GM19035 (cell line): ENCODE data around the gene SLC43A2.
"Not testable (repeated sequence)": the region's sequence is repeated elsewhere in the genome, so short reads cannot be mapped to it uniquely, and the experiment has no call there.

Source experiments
- ATAC-seq: cut with Tn5 transposase; IDR thresholded peaks from one replicate; pipeline ENCODE4 v1.9.1; 2021; ENCODE audit not compliant: unreplicated experiment

SLC43A2 gene

DNA sequence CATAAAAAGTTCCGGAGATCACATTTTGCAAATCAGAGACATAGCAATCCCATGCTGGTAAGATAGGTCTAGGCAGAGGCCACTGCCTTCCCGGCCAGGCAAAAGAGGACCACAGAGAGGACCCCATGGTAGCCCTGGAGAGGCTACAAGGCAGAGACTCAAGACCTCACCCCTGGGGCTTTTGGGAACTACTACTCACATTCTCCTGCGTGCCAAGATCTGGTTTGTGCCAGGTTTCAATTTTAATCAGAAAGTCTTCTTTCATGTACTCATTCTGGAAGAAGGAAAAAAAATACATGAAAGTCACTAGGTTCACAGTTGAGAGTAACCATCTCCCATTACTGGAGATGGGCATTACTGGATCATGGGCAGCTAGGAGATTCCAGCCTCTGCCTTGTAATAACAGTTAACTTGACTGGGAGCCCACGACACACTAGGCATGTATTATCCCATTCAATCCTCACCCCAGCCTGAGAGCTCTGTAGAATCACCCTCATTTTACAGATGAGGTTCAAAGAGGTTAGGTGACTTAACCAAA is 87.2 kb downstream of the SLC43A2 start:
- no peak for ATAC-seq

GRCh38 chr17:1539811-1540210 is 88.8 kb downstream of the SLC43A2 start:
- no peak for ATAC-seq

GRCh38 chr17:1535737-1536136 is 92.9 kb downstream of the SLC43A2 start:
- no peak for ATAC-seq

DNA sequence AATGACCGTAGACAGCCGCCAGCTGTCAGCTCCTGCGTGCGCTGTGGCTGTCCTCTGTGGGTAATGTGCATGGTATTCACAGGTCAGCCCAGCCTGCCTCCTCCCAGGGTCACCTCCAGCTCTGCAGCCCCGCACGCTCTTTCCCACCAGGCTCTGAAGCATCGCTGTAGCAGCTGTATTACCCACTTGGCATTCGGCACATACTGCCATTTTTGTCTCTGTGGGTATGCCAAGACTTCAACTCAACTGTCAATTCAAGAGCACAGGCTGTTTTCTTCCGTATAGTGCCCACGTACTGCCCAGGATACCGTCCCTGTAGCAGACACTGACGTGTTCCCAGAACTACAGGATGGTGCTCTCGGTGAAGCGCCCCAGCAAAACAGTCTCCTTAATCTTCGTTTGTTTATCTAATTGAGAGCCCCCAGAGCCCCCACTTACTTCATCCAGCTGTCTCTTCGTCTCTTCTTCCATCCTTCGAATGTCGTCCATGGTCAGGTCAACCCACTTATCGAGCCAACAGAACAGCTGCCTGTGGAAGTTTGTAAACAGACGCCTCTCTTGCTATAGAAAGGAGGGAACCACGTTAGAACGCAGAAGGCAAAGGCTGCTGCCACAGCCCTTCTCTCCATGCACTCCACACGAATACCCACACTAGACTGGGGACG is 94.8 kb downstream of the SLC43A2 start:
- no peak for ATAC-seq

- ATAC-seq: no peak
These were observed 95.6 kb downstream of the SLC43A2 start for GRCh38 chr17:1532836-1533602.

DNA sequence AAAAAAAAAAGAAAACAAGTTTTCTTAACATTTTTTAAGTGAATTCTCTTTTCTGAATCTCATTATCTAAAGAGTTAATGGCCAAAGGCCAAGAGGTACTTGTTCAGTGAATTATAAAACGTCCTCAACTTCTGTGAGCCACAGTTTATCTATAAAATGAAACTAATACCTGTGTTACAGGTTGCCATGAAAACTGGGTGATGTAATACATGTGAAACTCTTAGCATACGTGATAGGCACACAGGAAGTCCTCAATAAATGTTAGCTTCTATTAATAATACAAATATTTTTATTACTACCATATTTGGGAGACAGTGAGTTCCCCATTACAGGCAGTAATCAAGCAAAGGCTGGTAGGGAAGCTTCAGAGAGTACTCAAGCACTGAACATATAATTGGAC is 98.8 kb downstream of the SLC43A2 start:
- ATAC-seq: no peak

GRCh38 chr17:1526876-1527275 is 101.8 kb downstream of the SLC43A2 start:
- ATAC-seq: not testable (repeated sequence)

GRCh38 chr17:1522626-1523025 is 106.0 kb downstream of the SLC43A2 start:
- ATAC-seq: no peak

GRCh38 chr17:1521086-1521640 is 107.5 kb downstream of the SLC43A2 start:
- ATAC-seq: no peak

GRCh38 chr17:1519678-1520077 is 109.0 kb downstream of the SLC43A2 start:
- no peak for ATAC-seq
